ENCODE measurements around the gene CORO1C.
"Not testable (repeated sequence)": the region's sequence is repeated elsewhere in the genome, so short reads cannot be mapped to it uniquely, and the experiment has no call there.

CORO1C gene

GRCh38 chr12:108671110-108671509 is 60.2 kb downstream of the CORO1C start:
- peaks cover 25% of the 10 kb centered on the region for H3K4me1 ChIP-seq (ENCODE audit: control insufficient read depth, insufficient read depth, low read length)
- no peak overlapping the region for H3K27ac ChIP-seq (ENCODE audit: low read depth, low read length)
- H3K27me3 ChIP-seq (ENCODE audit: control insufficient read depth, insufficient read depth, low read length): no peaks in the 10 kb centered on the region
- H3K9ac ChIP-seq (ENCODE audit: low read length): no peak overlapping the region
- peaks cover 2% of the 10 kb centered on the region for H3K36me3 ChIP-seq (ENCODE audit: control insufficient read depth, insufficient read depth, low read length)
- H3K4me3 ChIP-seq (ENCODE audit: low read length): no peak overlapping the region

GRCh38 chr12:108670066-108670631 is 61.2 kb downstream of the CORO1C start:
- Histone ChIP-seq H3K4me1 (ENCODE audit: control insufficient read depth, insufficient read depth, low read length) (peaks cover 35% of the 10 kb centered on the region), H3K4me3 (ENCODE audit: low read length) (no peak overlapping the region), H3K27me3 (ENCODE audit: control insufficient read depth, insufficient read depth, low read length) (no peaks in the 10 kb centered on the region), H3K27ac (ENCODE audit: low read depth, low read length) (no peak overlapping the region), H3K36me3 (ENCODE audit: control insufficient read depth, insufficient read depth, low read length) (no peaks in the 10 kb centered on the region), H3K9ac (ENCODE audit: low read length) (no peak overlapping the region)

- H3K27me3 ChIP-seq (ENCODE audit: control insufficient read depth, insufficient read depth, low read length): no peaks in the 10 kb centered on the region
- peaks cover 45% of the 10 kb centered on the region for H3K4me1 ChIP-seq (ENCODE audit: control insufficient read depth, insufficient read depth, low read length)
- H3K27ac ChIP-seq (ENCODE audit: low read depth, low read length): no peak overlapping the region
- no peaks in the 10 kb centered on the region for H3K36me3 ChIP-seq (ENCODE audit: control insufficient read depth, insufficient read depth, low read length)
- no peak overlapping the region for H3K4me3 ChIP-seq (ENCODE audit: low read length)
- H3K9ac ChIP-seq (ENCODE audit: low read length): no peak overlapping the region
These were observed 62.8 kb downstream of the CORO1C start for GRCh38 chr12:108668542-108668941.

DNA sequence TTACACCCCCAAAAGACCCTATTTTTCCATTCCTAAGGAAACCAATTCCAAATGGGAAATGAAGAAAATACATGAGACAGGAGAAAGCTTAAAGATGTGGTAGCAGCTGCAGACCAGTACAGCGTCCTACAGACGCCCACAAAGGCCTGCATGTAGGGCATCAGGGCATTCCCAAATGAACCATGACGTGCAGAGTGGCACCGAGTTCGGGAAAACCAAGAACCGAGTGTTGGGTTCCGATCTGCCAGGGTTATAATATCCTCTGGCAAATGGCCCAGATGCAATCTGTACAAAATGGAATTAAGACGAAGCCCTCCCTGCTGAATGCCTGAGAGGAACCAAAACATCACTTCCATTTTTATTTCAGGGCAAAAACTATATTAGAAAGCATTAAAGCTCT is 63.3 kb downstream of the CORO1C start:
- H3K4me3 ChIP-seq (ENCODE audit: low read length): no peak overlapping the region
- peaks cover 45% of the 10 kb centered on the region for H3K4me1 ChIP-seq (ENCODE audit: control insufficient read depth, insufficient read depth, low read length)
- H3K9ac ChIP-seq (ENCODE audit: low read length): no peak overlapping the region
- H3K36me3 ChIP-seq (ENCODE audit: control insufficient read depth, insufficient read depth, low read length): no peaks in the 10 kb centered on the region
- no peak overlapping the region for H3K27ac ChIP-seq (ENCODE audit: low read depth, low read length)
- no peaks in the 10 kb centered on the region for H3K27me3 ChIP-seq (ENCODE audit: control insufficient read depth, insufficient read depth, low read length)

DNA sequence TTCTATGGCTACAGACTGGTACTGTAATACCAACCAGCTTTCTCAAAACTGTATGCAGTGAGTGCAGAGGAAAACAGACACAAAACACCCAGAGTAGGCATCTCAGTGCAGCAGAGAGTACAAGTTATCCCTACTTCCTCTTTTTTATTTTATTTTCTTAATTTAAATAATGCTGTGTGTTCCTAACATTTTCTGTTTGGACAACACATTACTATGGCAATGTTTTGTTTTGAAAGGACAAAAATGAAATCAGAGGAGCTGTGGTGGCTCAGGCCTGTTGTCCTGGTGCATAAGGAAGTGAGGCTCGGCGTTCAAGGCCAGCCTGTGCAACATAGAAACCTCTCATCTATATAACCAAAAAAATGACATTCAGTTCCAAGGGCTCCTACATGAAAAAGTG is 64.0 kb downstream of the CORO1C start:
- Histone ChIP-seq H3K27me3 (ENCODE audit: control insufficient read depth, insufficient read depth, low read length) (no peaks in the 10 kb centered on the region), H3K9ac (ENCODE audit: low read length) (no peak overlapping the region), H3K27ac (ENCODE audit: low read depth, low read length) (peak overlapping the region; percentile 80), H3K36me3 (ENCODE audit: control insufficient read depth, insufficient read depth, low read length) (no peaks in the 10 kb centered on the region), H3K4me3 (ENCODE audit: low read length) (no peak overlapping the region), H3K4me1 (ENCODE audit: control insufficient read depth, insufficient read depth, low read length) (peaks cover 45% of the 10 kb centered on the region)

DNA sequence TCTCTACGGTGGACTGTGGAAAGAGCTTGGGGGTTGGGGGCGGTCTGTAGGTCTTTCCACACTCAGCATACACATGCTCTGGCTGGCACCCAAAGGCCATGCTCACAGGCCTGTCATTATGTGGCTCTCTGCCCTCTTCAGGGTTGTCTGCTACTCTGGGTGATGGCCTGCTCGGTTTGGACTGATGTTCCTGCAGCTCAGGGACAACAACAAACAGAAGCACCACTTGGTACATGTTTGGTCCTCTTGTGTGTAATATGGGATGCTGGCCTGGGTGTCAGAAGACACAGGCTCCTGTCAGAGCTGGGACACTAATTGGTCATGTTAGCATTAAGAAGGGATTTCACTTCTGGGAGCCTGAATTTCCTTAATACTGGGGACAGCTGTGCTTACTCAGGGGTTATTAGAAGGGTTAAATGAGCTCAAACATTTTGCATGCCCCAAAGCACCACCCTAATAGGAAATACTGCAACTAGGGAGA is 64.9 kb downstream of the CORO1C start:
- H3K4me1 ChIP-seq (ENCODE audit: control insufficient read depth, insufficient read depth, low read length): peaks cover 45% of the 10 kb centered on the region
- H3K4me3 ChIP-seq (ENCODE audit: low read length): no peak overlapping the region
- peak overlapping the region; percentile 80 for H3K27ac ChIP-seq (ENCODE audit: low read depth, low read length)
- no peaks in the 10 kb centered on the region for H3K36me3 ChIP-seq (ENCODE audit: control insufficient read depth, insufficient read depth, low read length)
- H3K27me3 ChIP-seq (ENCODE audit: control insufficient read depth, insufficient read depth, low read length): no peaks in the 10 kb centered on the region
- H3K9ac ChIP-seq (ENCODE audit: low read length): no peak overlapping the region

DNA sequence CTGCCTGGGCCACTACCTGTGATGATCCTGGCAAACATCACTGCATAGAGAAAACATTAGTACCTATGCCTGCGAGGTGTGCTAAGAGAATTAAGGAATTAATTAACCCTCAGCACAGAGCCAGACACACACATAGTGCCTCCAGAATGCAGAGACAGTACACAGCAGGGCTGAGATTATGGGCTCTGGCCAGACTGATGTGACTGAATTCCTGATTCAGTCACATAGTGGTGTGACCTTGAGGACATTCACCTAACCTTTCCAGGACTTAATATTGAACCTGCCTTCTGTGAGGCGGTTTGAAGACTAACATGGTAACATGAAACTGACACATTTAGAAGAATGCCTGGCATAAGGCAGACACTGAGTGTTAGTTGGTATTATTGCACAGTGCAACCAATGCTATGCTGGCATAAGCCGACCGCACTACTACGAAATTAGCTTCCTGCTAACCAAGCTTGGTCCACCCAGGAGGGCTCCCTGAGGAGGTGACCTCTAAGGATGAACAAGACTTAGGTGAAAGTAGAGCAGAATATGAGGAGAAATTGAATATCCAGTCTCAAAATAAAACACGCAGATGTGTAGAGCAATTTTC is 65.6 kb downstream of the CORO1C start:
- Histone ChIP-seq H3K27ac (ENCODE audit: low read depth, low read length) (peak overlapping the region; percentile 80), H3K27me3 (ENCODE audit: control insufficient read depth, insufficient read depth, low read length) (no peaks in the 10 kb centered on the region), H3K4me1 (ENCODE audit: control insufficient read depth, insufficient read depth, low read length) (peaks cover 45% of the 10 kb centered on the region), H3K4me3 (ENCODE audit: low read length) (no peak overlapping the region), H3K36me3 (ENCODE audit: control insufficient read depth, insufficient read depth, low read length) (no peaks in the 10 kb centered on the region), H3K9ac (ENCODE audit: low read length) (no peak overlapping the region)

- no peak overlapping the region for H3K9ac ChIP-seq (ENCODE audit: low read length)
- H3K36me3 ChIP-seq (ENCODE audit: control insufficient read depth, insufficient read depth, low read length): no peaks in the 10 kb centered on the region
- H3K4me1 ChIP-seq (ENCODE audit: control insufficient read depth, insufficient read depth, low read length): peaks cover 49% of the 10 kb centered on the region
- H3K27me3 ChIP-seq (ENCODE audit: control insufficient read depth, insufficient read depth, low read length): no peaks in the 10 kb centered on the region
- H3K4me3 ChIP-seq (ENCODE audit: low read length): no peak overlapping the region
- peak overlapping the region; percentile 80 for H3K27ac ChIP-seq (ENCODE audit: low read depth, low read length)
These were observed 66.7 kb downstream of the CORO1C start for GRCh38 chr12:108664338-108665258.

GRCh38 chr12:108663324-108664015 is 67.8 kb downstream of the CORO1C start:
- Histone ChIP-seq H3K27me3 (ENCODE audit: control insufficient read depth, insufficient read depth, low read length) (no peaks in the 10 kb centered on the region), H3K4me1 (ENCODE audit: control insufficient read depth, insufficient read depth, low read length) (peaks cover 51% of the 10 kb centered on the region), H3K27ac (ENCODE audit: low read depth, low read length) (peak overlapping the region; percentile 27), H3K9ac (ENCODE audit: low read length) (no peak overlapping the region), H3K36me3 (ENCODE audit: control insufficient read depth, insufficient read depth, low read length) (peaks cover 3% of the 10 kb centered on the region), H3K4me3 (ENCODE audit: low read length) (no peak overlapping the region)

- H3K4me3 ChIP-seq (ENCODE audit: low read length): not testable (repeated sequence)
- H3K27ac ChIP-seq (ENCODE audit: low read depth, low read length): peak overlapping the region; percentile 35
- peaks cover 18% of the 10 kb centered on the region for H3K36me3 ChIP-seq (ENCODE audit: control insufficient read depth, insufficient read depth, low read length)
These were observed 73.2 kb downstream of the CORO1C start for GRCh38 chr12:108658115-108658514.

DNA sequence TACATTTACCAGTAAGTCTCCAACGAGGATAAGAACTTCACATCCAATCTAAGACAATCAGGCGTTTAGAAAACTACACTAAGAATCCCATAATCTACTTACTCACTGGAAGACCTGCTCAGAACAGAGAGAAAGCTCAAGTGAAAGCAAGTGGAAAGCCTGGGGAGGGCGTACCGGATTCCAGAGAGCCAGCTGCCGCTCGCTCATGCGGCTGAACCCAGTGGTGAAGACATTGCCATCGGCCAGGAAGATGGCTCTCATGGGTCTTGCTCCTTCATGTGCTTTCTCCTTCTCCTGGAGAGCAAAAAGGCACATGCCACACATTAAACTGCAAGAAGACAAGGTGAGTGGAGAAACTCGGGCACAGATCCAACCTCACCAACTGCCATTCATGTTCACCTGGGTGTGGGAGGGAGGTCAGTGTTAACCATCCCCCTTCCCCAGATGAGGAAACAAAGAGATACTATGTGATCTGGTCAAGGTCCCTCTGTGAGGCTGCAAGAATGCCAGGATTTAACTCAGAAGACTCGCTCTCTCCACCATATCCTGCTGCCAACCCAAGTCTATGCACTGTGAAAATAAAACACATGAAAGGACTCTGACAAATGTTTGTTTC is 74.1 kb downstream of the CORO1C start:
- H3K4me3 ChIP-seq (ENCODE audit: low read length): no peak overlapping the region
- H3K27me3 ChIP-seq (ENCODE audit: control insufficient read depth, insufficient read depth, low read length): no peaks in the 10 kb centered on the region
- H3K4me1 ChIP-seq (ENCODE audit: control insufficient read depth, insufficient read depth, low read length): peaks cover 11% of the 10 kb centered on the region
- H3K9ac ChIP-seq (ENCODE audit: low read length): no peak overlapping the region
- peaks cover 18% of the 10 kb centered on the region for H3K36me3 ChIP-seq (ENCODE audit: control insufficient read depth, insufficient read depth, low read length)
- no peak overlapping the region for H3K27ac ChIP-seq (ENCODE audit: low read depth, low read length)

More at GRCh38 chr12:108658115-108658514, 73.2 kb downstream of the CORO1C start:
- H3K27me3 ChIP-seq (ENCODE audit: control insufficient read depth, insufficient read depth, low read length); H3K9ac ChIP-seq (ENCODE audit: low read length): not testable (repeated sequence)
- peaks cover 11% of the 10 kb centered on the region for H3K4me1 ChIP-seq (ENCODE audit: control insufficient read depth, insufficient read depth, low read length)

- peaks cover 23% of the 10 kb centered on the region for H3K36me3 ChIP-seq (ENCODE audit: control insufficient read depth, insufficient read depth, low read length)
- H3K27me3 ChIP-seq (ENCODE audit: control insufficient read depth, insufficient read depth, low read length); H3K27ac ChIP-seq (ENCODE audit: low read depth, low read length); H3K9ac ChIP-seq (ENCODE audit: low read length); H3K4me3 ChIP-seq (ENCODE audit: low read length): not testable (repeated sequence)
- peaks cover 11% of the 10 kb centered on the region for H3K4me1 ChIP-seq (ENCODE audit: control insufficient read depth, insufficient read depth, low read length)
These were observed 75.1 kb downstream of the CORO1C start for GRCh38 chr12:108656247-108656646.

Data from rectal smooth muscle tissue (tissue), 1 donor.